WI38 (cell line): Measurements from ENCODE around the gene DNAJB14.

Experiments used
- H3K4me3 ChIP-seq: 2 replicates; pipeline ENCODE4 v1.5.1; 2011; ENCODE audit warnings: low read depth, mild to moderate bottlenecking, control low read depth, low read length
- CTCF ChIP-seq: IDR thresholded peaks from 2 replicates; pipeline ENCODE4 v1.5.1; 2012; ENCODE audit warnings: low read depth, mild to moderate bottlenecking, control low read depth, low read length

DNAJB14 gene

GRCh38 chr4:99856166-99856565 lies 90.3 kb downstream of the DNAJB14 start:
- no peak for TF ChIP-seq CTCF

DNA sequence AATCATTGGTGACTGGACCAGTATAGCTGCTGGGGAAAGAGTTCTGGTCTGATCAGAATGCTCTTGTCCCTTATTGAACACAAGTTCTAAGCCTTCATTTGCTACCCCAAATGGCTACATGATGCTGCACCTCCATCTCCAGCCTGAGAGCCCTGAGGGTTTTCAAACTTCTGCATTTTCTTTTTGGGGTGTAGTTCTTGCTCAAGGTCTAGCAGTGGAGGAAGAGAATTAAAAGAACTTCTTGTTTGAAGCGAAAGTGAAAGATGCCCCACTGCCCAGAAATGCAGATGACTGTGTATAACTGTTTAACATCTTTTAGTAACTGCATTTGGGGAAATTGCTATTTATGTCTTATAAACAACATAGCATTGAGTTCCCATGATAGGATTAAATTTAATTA lies 90.7 kb downstream of the DNAJB14 start:
- TF ChIP-seq CTCF = no peak
- no peak overlapping the region for H3K4me3 ChIP-seq

More at GRCh38 chr4:99856166-99856565, 90.3 kb downstream of the DNAJB14 start:
- no peak overlapping the region for H3K4me3 ChIP-seq

DNA sequence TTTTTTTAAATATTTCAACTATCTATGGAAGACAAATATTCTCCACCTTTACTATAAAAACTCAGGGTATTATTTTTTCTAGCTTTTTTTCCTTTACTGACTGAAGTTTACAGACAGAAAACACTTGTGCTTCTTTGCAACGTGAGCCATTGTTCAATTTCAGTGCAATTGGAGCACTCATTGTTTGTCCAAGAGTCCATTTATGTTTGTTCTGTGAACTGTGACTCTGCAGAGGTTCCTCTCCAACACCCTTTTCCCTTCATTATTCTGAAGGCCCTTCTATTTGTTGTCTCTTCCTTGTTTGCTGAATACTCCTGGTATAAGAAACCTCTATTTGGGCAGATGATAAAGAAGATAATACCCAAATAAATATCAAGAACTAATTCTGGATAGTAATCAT lies 92.4 kb downstream of the DNAJB14 start:
- no peak for TF ChIP-seq CTCF
- H3K4me3 ChIP-seq = no peak overlapping the region

DNA sequence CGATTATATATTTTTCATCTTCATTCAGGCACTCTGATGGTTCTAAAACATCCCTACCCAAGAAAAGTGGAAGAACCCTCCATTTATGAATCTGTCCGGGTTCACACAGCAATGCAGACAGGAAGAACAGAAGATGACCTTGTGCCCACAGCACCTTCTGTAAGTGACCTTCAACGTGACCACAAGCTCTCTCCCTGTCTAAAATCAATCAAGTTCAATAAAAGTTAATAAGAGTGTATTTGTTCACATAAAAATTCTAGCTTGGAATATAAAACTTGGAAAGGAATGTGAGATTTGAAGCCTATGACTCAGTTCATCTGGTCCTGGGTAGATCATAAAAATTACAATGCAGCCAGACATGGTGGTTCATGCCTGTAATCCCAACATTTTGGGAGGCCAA lies 93.2 kb downstream of the DNAJB14 start:
- no peak overlapping the region for H3K4me3 ChIP-seq
- TF ChIP-seq CTCF = no peak

DNA sequence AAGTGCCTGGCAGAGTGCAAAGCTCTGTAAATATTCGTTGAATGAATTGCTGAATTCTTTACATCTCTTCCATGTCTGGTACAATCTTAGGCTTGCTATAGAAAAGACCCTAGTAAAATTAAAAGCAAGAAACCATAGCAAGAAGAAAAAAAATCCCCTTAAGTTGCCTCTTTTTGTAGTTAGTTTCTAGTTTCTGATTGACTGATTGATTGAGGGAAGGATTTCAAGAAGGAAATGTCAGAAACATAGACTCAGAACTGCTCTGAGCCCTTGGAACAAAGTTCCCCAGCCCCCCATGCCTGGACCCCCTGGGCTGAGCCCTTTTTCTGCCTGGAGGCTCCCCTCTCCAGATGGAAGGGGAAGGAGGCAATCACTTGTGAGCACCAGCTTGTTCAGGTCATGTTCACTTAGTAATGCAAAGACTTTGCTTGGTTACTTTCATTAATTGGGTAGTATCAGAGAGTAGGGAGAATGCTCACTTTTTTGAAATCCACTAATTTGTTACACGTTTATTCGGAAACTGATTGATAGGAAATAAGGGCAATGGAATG lies 94.1 kb downstream of the DNAJB14 start:
- no peak for TF ChIP-seq CTCF
- H3K4me3 ChIP-seq = no peak overlapping the region

- H3K4me3 ChIP-seq = no peak overlapping the region
These were observed 97.8 kb downstream of the DNAJB14 start for GRCh38 chr4:99848591-99849001.

More at GRCh38 chr4:99848591-99849001, 97.8 kb downstream of the DNAJB14 start:
- no peak for TF ChIP-seq CTCF
